NCI-H748 (cell line): ENCODE data around the gene IL20RB.

Source experiments
- DNase-seq: peaks from one replicate; lab custom pipeline; 2025; ENCODE audit not compliant: unreplicated experiment; lab: John Stamatoyannopoulos, UW

IL20RB gene

GRCh38 chr3:136957751-136958288 lies at the start of gene IL20RB:
Gene IL20RB (plus strand): TSS chr3:136957983. CDS start chr3:136958114, 131 bp downstream.
- DNase-seq: no peak

- DNase-seq: no peak
These were observed 49.5 kb upstream of the IL20RB start for GRCh38 chr3:136908297-136908696.

GRCh38 chr3:136909187-136909586 lies 48.6 kb upstream of the IL20RB start:
- no peak for DNase-seq

- DNase-seq: no peak
These were observed 47.1 kb upstream of the IL20RB start for GRCh38 chr3:136910697-136911096.

GRCh38 chr3:136913168-136913567 lies 44.6 kb upstream of the IL20RB start:
- DNase-seq: no peak

- no peak for DNase-seq
These were observed 43.0 kb upstream of the IL20RB start for GRCh38 chr3:136914739-136915138.

- DNase-seq: no peak
These were observed 41.6 kb upstream of the IL20RB start for GRCh38 chr3:136916223-136916622.

GRCh38 chr3:136919799-136920580 lies 37.8 kb upstream of the IL20RB start:
- DNase-seq: no peak

GRCh38 chr3:136920904-136921611 lies 36.7 kb upstream of the IL20RB start:
- no peak for DNase-seq

GRCh38 chr3:136925425-136926190 lies 32.2 kb upstream of the IL20RB start:
- DNase-seq: no peak

- no peak for DNase-seq
These were observed 29.5 kb upstream of the IL20RB start for GRCh38 chr3:136928240-136928639.

- DNase-seq: no peak
These were observed 27.7 kb upstream of the IL20RB start for GRCh38 chr3:136929977-136930670.

GRCh38 chr3:136931606-136932005 lies 26.2 kb upstream of the IL20RB start:
- no peak for DNase-seq

GRCh38 chr3:136932523-136932922 lies 25.3 kb upstream of the IL20RB start:
- no peak for DNase-seq

- DNase-seq: no peak
These were observed 24.6 kb upstream of the IL20RB start for GRCh38 chr3:136932978-136933772.

GRCh38 chr3:136937175-136937574 lies 20.6 kb upstream of the IL20RB start:
- no peak for DNase-seq

- DNase-seq: no peak
These were observed 19.9 kb upstream of the IL20RB start for GRCh38 chr3:136937851-136938250.

GRCh38 chr3:136938334-136938733 lies 19.4 kb upstream of the IL20RB start:
- no peak for DNase-seq

- DNase-seq: no peak
These were observed 18.3 kb upstream of the IL20RB start for GRCh38 chr3:136939489-136939888.

GRCh38 chr3:136942803-136943202 lies 15.0 kb upstream of the IL20RB start:
- DNase-seq: no peak
